ENCODE data around the gene NR2F1. TPM values are rescaled to one million over a fixed set of nuclear protein-coding genes. Genes with fewer than 3 reads are reported as not detected.

The NR2F1 gene
- total RNA-seq, 2 donors from 2014 or later, result 2.7 to 2.9 TPM

- peaks cover 58% of the 10 kb centered on the region for H3K27me3 ChIP-seq
- DNase-seq, result no peak
- intact Hi-C loops (cut with DNase I), result loop anchor here (5.0 to 10.0 kb wide), 2 partner anchors 217 to 335 kb away; no protein-coding TSS in a partner anchor
- no peak for TF ChIP-seq CTCF (IDR thresholded peaks at IDR 0.05)
- no peaks in the 10 kb centered on the region for H3K9me3 ChIP-seq
- no peaks in the 10 kb centered on the region for H3K36me3 ChIP-seq
- H3K27ac ChIP-seq, result peak overlapping the region; percentile 52
- H3K4me3 ChIP-seq, result peak overlapping the region; percentile 57
- peak overlapping the region; percentile 52 to 53 for H3K9ac ChIP-seq (ENCODE audit: low read depth in 2 of 2, low read length in 2 of 2)
- H3K4me1 ChIP-seq, result peaks cover 6% of the 10 kb centered on the region
Observed at GRCh38 chr5:93580063-93580926, 2.7 kb upstream of the NR2F1 start.

GRCh38 chr5:93580927-93581445 is 2.0 kb upstream of the NR2F1 start, which contains the start of gene NR2F1-AS1:
Gene NR2F1-AS1 (minus strand): TSS chr5:93581219.
- H3K9me3 ChIP-seq, result no peaks in the 10 kb centered on the region
- no peak for DNase-seq
- peaks cover 6% of the 10 kb centered on the region for H3K4me1 ChIP-seq
- no peak for TF ChIP-seq CTCF (IDR thresholded peaks at IDR 0.05)
- peak within 1 kb of the TSS; percentile 57 for H3K4me3 ChIP-seq
- peak within 1 kb of the TSS; percentile 52 to 53 for H3K9ac ChIP-seq (ENCODE audit: low read depth in 2 of 2, low read length in 2 of 2)
- peaks cover 63% of the 10 kb centered on the region for H3K27me3 ChIP-seq
- intact Hi-C loops (cut with DNase I), result loop anchor here (5.0 to 10.0 kb wide), 2 partner anchors 216 to 334 kb away; no protein-coding TSS in a partner anchor
- H3K27ac ChIP-seq, result peak within 1 kb of the TSS; percentile 52
- no peaks in the 10 kb centered on the region for H3K36me3 ChIP-seq

GRCh38 chr5:93582167-93582462 is 907 bp upstream of the NR2F1 start:
- no peak for TF ChIP-seq CTCF (IDR thresholded peaks at IDR 0.05)
- no peak overlapping the region for H3K4me3 ChIP-seq
- peaks cover 6% of the 10 kb centered on the region for H3K4me1 ChIP-seq
- DNase-seq, result no peak
- no peaks in the 10 kb centered on the region for H3K9me3 ChIP-seq
- H3K36me3 ChIP-seq, result no peaks in the 10 kb centered on the region
- H3K27me3 ChIP-seq, result peaks cover 62% of the 10 kb centered on the region
- H3K27ac ChIP-seq, result no peak overlapping the region
- intact Hi-C loops (cut with DNase I), result loop anchor here (5.0 to 10.0 kb wide), 2 partner anchors 215 to 333 kb away; no protein-coding TSS in a partner anchor
- peak overlapping the region in 1 of 2 donors; percentile 12 for H3K9ac ChIP-seq (ENCODE audit: low read depth in 2 of 2, low read length in 2 of 2)

GRCh38 chr5:93583439-93583767 is 381 bp downstream of the NR2F1 start:
- Histone ChIP-seq H3K9ac (ENCODE audit: low read depth in 2 of 2, low read length in 2 of 2) (peak overlapping the region in 1 of 2 donors; percentile 19), H3K27ac (peak overlapping the region; percentile 55), H3K4me3 (peak overlapping the region; percentile 25), H3K9me3 (no peaks in the 10 kb centered on the region), H3K4me1 (peaks cover 6% of the 10 kb centered on the region), H3K27me3 (peaks cover 64% of the 10 kb centered on the region), H3K36me3 (no peaks in the 10 kb centered on the region)
- TF ChIP-seq CTCF (IDR thresholded peaks at IDR 0.05), result no peak
- intact Hi-C loops (cut with DNase I), result loop anchor here (5.0 to 10.0 kb wide), 2 partner anchors 214 to 331 kb away; no protein-coding TSS in a partner anchor
- no peak for DNase-seq

- Histone ChIP-seq H3K4me3 (peak overlapping the region; percentile 25), H3K4me1 (peaks cover 6% of the 10 kb centered on the region), H3K27me3 (peaks cover 58% of the 10 kb centered on the region), H3K27ac (peak overlapping the region; percentile 55), H3K9me3 (no peaks in the 10 kb centered on the region), H3K9ac (ENCODE audit: low read depth in 2 of 2, low read length in 2 of 2) (peak overlapping the region; percentile 19 to 24), H3K36me3 (no peaks in the 10 kb centered on the region)
- TF ChIP-seq CTCF (IDR thresholded peaks at IDR 0.05), result no peak
- no peak for DNase-seq
- intact Hi-C loops (cut with DNase I), result loop anchor here (5.0 to 10.0 kb wide), 2 partner anchors 213 to 331 kb away; no protein-coding TSS in a partner anchor
Observed at GRCh38 chr5:93583768-93584595, 960 bp downstream of the NR2F1 start.
